Calu3 (cell line): ENCODE results near the gene CALML6. TPM values are rescaled to one million over a fixed set of nuclear protein-coding genes. Genes with fewer than 3 reads are reported as not detected.

ENCODE experiments used
- BruUV-seq: library from RNA; stranded (reverse); fragments of 400-500 nt; replicated peaks from 2 replicates; lab custom pipeline; 2021; lab: Mats Ljungman, UMichigan
- CTCF ChIA-PET: fragments of 300-600 bp; sonication (Branson Sonifier 250); formaldehyde crosslinking; loops from one replicate; lab custom pipeline; 2022; ENCODE audit warnings: antibody characterized with exemption; lab: Charles Lee
- DNase-seq: peaks from one replicate; pipeline ENCODE4 v3.0.0; 2022
- H3K27ac Mint-ChIP-seq: one replicate; pipeline ENCODE4 v1.8.0; 2022; ENCODE audit warnings: mixed read lengths; ENCODE audit not compliant: unreplicated experiment
- H3K27me3 Mint-ChIP-seq: one replicate; pipeline ENCODE4 v1.8.0; 2022; ENCODE audit warnings: mixed read lengths; ENCODE audit not compliant: unreplicated experiment
- H3K36me3 Mint-ChIP-seq: one replicate; pipeline ENCODE4 v1.8.0; 2022; ENCODE audit warnings: mild to moderate bottlenecking, moderate library complexity, mixed read lengths; ENCODE audit not compliant: insufficient read depth, unreplicated experiment
- H3K4me1 Mint-ChIP-seq: one replicate; pipeline ENCODE4 v1.8.0; 2022; ENCODE audit warnings: mild to moderate bottlenecking, low read depth, mixed read lengths; ENCODE audit not compliant: unreplicated experiment
- H3K4me3 Mint-ChIP-seq: one replicate; pipeline ENCODE4 v1.8.0; 2022; ENCODE audit warnings: mild to moderate bottlenecking, low read depth, moderate library complexity, mixed read lengths; ENCODE audit not compliant: unreplicated experiment
- H3K9me3 Mint-ChIP-seq: one replicate; pipeline ENCODE4 v1.8.0; 2022; ENCODE audit warnings: low read depth, mixed read lengths; ENCODE audit not compliant: unreplicated experiment
- intact Hi-C: fragments of 100-400 bp; cut with micrococcal nuclease; formaldehyde crosslinking; loops from one replicate; pipeline ENCODE4 v1.10.0; 2022; ENCODE audit not compliant: unreplicated experiment
- total RNA-seq: library from RNA; stranded (reverse); gene quantifications from 2 replicates; pipeline ENCODE4 v1.2.3, GENCODE V29; 2022
- TF ChIP-seq, protein P1 (sequence below): fragments of 200-600 bp; IDR thresholded peaks from one replicate; pipeline ENCODE4 v1.8.0; 2022; ENCODE audit warnings: antibody characterized with exemption; ENCODE audit not compliant: unreplicated experiment

The CALML6 gene
- total RNA-seq, 1 experiment from 2014 or later: 0.59 TPM

GRCh38 chr1:1921901-1922701 lies 7.0 kb downstream of the CALML6 start:
- Mint-ChIP-seq H3K4me1 (no peaks in the 10 kb centered on the region), H3K9me3 (no peaks in the 10 kb centered on the region), H3K36me3 (peaks cover 9% of the 10 kb centered on the region), H3K4me3 (no peak overlapping the region), H3K27ac (no peak overlapping the region), H3K27me3 (peaks cover 31% of the 10 kb centered on the region)
- no peak for DNase-seq
- CTCF ChIA-PET: no interaction called here
- BruUV-seq: no TSS peak
- intact Hi-C loops: no loop called here
- TF ChIP-seq, protein P1, sequence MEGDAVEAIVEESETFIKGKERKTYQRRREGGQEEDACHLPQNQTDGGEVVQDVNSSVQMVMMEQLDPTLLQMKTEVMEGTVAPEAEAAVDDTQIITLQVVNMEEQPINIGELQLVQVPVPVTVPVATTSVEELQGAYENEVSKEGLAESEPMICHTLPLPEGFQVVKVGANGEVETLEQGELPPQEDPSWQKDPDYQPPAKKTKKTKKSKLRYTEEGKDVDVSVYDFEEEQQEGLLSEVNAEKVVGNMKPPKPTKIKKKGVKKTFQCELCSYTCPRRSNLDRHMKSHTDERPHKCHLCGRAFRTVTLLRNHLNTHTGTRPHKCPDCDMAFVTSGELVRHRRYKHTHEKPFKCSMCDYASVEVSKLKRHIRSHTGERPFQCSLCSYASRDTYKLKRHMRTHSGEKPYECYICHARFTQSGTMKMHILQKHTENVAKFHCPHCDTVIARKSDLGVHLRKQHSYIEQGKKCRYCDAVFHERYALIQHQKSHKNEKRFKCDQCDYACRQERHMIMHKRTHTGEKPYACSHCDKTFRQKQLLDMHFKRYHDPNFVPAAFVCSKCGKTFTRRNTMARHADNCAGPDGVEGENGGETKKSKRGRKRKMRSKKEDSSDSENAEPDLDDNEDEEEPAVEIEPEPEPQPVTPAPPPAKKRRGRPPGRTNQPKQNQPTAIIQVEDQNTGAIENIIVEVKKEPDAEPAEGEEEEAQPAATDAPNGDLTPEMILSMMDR: no peak

DNA sequence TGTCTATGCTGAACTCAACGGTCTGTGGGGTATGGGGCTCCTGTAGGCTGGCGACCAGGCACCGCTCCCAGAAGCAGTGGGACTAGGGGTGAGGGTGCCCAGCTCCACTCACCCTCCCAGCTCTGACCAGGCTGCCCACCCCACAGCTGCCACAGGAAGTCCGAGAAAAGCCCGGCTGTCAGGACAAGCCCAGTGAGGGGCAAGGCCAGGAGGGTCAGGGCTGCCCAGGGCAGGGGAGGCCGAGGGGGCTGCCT lies 7.6 kb downstream of the CALML6 start:
- intact Hi-C loops: no loop called here
- DNase-seq: no peak
- no TSS peak for BruUV-seq
- Mint-ChIP-seq H3K4me1 (no peaks in the 10 kb centered on the region), H3K9me3 (no peaks in the 10 kb centered on the region), H3K36me3 (peaks cover 9% of the 10 kb centered on the region), H3K4me3 (no peak overlapping the region), H3K27me3 (peaks cover 35% of the 10 kb centered on the region), H3K27ac (no peak overlapping the region)
- TF ChIP-seq, protein P1: no peak
- CTCF ChIA-PET: no interaction called here

DNA sequence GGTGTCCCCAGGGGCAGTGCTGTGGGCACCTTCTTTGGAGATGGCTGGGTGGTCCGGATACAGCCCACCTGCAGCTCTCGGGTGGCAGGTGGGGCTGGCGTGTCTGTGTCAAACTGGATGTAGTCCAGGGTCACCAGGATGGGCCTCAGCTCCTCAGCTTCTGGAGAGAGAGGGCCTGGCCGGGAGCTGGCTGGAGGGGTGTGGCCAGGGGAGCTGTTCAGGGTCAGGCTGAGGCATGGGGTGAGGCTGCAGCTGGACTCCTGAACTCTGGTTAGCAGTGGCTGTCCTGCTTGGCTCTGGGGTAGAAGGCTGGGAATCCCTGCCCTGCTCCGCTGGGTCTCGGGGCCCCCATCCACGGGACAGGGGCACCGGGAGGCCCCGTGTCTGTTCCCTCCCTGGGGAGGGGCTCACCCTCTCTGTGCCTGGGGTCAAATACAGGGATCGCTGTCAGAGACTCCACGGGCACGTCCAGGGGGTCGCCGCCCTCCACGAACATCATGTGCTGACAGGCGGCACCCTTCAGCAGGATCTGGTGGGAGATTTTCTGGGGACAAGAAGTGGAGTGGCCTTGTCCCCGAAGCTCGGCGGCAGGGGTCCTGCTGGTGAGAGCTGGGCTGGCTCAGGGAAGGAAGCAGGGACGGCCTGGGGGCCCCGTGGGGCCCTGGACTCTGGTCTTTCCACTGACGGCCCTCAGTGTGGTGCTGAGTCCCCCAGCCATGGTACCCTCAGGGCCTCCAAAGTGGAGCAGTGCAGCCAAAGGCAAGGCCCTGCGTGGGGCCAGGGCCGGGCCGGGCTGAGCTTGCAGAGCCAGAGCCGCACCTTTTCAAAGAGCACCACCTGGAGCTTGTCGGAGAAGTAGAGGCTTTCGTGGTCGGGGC lies 8.1 kb downstream of the CALML6 start:
- DNase-seq: no peak
- no peak overlapping the region for H3K4me3 Mint-ChIP-seq
- H3K9me3 Mint-ChIP-seq: no peaks in the 10 kb centered on the region
- CTCF ChIA-PET: no interaction called here
- intact Hi-C loops: no loop called here
- H3K36me3 Mint-ChIP-seq: peaks cover 7% of the 10 kb centered on the region
- H3K27ac Mint-ChIP-seq: no peak overlapping the region
- H3K4me1 Mint-ChIP-seq: no peaks in the 10 kb centered on the region
- no TSS peak for BruUV-seq
- H3K27me3 Mint-ChIP-seq: peaks cover 35% of the 10 kb centered on the region
- TF ChIP-seq, protein P1: no peak

DNA sequence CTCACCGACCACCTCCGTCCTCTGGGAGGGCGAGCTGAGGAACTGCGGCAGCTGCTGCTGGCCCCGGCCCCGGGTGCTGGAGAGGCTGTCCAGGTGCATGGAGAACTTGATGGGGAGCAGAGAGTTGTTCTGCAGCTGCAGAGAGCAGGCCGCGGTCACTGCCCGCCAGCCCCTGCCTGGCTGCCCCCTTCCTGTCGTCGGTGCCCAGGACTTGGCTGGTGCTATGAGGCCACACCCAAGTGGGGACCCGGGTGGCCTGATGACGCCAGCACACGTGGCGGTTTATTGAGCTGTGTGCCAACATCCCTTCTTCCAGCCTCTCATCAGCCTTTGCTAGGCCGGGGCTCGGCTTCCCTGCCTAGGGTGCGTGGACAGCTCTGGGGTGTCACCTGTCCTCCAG lies 9.3 kb downstream of the CALML6 start:
- no peaks in the 10 kb centered on the region for H3K36me3 Mint-ChIP-seq
- H3K9me3 Mint-ChIP-seq: no peaks in the 10 kb centered on the region
- intact Hi-C loops: no loop called here
- no peak overlapping the region for H3K4me3 Mint-ChIP-seq
- peaks cover 35% of the 10 kb centered on the region for H3K27me3 Mint-ChIP-seq
- no peak for DNase-seq
- H3K27ac Mint-ChIP-seq: no peak overlapping the region
- TF ChIP-seq, protein P1: no peak
- CTCF ChIA-PET: no interaction called here
- H3K4me1 Mint-ChIP-seq: no peaks in the 10 kb centered on the region
- BruUV-seq: no TSS peak
